AG09309 (cell line): ENCODE measurements around the gene GGT6.

Experiments
- DNase-seq: peaks from one replicate; pipeline ENCODE4 v3.0.0-alpha.2; 2010; ENCODE audit warnings: low read depth
- H3K4me3 ChIP-seq: 2 replicates; pipeline ENCODE4 v1.5.1; 2011; ENCODE audit warnings: mild to moderate bottlenecking, low read depth, low read length, moderate library complexity; ENCODE audit not compliant: control insufficient read depth
- TF ChIP-seq, protein P1 (sequence below): IDR thresholded peaks from 2 replicates; pipeline ENCODE4 v1.5.1; 2011; ENCODE audit warnings: mild to moderate bottlenecking, low read depth, low read length, inconsistent platforms; ENCODE audit not compliant: insufficient read depth, control insufficient read depth; ENCODE audit errors: missing control alignments

Gene GGT6

DNA sequence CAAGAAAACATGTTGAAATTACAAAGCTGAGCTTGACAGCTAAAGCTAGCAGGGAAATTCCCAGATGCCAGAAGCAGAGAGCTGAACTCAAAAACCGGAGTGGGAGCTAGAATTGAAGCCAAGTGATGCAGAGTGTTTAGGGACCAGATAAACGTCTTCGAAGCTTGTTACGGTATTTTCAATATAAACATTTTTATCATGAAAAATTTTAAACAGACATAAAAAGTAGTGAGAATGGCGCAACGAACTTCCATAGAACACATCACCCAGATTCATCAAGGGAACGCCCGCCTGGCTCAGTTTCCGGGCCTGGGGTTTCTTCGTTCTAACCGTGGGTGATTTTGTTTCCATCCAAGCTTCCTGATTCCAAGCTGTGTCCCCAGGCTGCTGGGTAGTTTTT is 43.6 kb downstream of the GGT6 start:
- no peak overlapping the region for H3K4me3 ChIP-seq
- no peak for DNase-seq
- TF ChIP-seq, protein P1, sequence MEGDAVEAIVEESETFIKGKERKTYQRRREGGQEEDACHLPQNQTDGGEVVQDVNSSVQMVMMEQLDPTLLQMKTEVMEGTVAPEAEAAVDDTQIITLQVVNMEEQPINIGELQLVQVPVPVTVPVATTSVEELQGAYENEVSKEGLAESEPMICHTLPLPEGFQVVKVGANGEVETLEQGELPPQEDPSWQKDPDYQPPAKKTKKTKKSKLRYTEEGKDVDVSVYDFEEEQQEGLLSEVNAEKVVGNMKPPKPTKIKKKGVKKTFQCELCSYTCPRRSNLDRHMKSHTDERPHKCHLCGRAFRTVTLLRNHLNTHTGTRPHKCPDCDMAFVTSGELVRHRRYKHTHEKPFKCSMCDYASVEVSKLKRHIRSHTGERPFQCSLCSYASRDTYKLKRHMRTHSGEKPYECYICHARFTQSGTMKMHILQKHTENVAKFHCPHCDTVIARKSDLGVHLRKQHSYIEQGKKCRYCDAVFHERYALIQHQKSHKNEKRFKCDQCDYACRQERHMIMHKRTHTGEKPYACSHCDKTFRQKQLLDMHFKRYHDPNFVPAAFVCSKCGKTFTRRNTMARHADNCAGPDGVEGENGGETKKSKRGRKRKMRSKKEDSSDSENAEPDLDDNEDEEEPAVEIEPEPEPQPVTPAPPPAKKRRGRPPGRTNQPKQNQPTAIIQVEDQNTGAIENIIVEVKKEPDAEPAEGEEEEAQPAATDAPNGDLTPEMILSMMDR: no peak

DNA sequence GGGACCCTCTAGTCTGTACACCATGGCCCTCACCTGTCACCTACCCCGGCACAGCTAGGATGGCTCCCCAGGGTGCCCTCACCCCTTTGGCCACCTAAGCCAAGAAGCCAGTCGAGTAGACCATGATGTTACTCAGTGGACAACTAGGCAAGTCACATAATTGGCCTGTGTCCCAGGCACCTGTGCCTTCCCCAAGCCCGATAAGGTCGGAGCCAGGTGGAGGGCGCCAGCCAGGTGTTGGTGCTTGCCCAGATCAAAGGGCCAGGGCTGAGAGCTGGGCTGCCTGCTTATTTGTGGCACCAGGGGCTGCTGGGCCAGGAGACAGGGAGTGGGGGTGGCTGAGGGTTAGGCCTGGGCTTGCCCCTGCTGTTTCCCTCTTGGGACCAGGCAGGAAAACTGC is 44.9 kb downstream of the GGT6 start:
- DNase-seq: no peak
- TF ChIP-seq, protein P1: no peak
- H3K4me3 ChIP-seq: no peak overlapping the region

DNA sequence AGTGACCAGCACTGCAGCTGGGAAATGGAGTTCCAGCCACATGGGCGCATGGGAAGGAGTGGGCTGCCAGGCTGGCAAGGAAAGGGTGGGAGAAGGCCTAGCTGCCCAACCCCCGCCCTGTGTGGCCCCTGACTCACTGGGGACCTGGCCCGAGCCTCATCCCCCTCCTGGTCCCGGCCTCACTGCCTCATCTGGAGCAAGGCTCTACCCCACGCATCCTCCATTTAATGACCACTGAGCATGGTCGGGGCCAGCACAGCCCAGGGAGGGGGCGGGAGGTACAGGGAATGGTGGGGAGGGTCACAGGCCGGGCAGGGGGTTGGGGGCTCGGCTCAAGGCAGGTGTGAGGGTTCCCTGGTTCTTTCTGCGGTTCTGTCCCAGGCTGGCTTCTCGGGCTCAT is 45.6 kb downstream of the GGT6 start:
- TF ChIP-seq, protein P1: no peak
- H3K4me3 ChIP-seq: no peak overlapping the region
- no peak for DNase-seq

DNA sequence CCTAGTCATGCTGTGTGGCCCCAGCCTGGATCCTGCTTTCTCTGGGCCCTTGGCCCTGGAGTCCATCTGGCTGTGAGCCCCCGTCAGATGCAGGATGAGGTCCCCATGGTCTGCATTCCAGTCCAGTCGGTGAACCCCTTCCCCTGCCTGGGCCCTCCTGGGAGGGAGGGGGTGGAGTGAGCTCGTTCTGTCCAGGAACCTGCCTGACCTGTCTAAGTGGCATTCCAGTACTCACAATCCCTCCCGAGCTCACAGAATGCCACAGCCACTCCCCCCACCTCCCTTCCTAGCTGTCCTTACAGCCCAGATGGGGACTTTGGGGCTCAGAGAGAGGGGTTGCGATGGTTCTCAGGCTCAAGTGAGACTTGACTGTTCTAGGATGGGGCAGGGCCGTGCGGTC is 46.2 kb downstream of the GGT6 start:
- TF ChIP-seq, protein P1: no peak
- no peak for DNase-seq
- no peak overlapping the region for H3K4me3 ChIP-seq

DNA sequence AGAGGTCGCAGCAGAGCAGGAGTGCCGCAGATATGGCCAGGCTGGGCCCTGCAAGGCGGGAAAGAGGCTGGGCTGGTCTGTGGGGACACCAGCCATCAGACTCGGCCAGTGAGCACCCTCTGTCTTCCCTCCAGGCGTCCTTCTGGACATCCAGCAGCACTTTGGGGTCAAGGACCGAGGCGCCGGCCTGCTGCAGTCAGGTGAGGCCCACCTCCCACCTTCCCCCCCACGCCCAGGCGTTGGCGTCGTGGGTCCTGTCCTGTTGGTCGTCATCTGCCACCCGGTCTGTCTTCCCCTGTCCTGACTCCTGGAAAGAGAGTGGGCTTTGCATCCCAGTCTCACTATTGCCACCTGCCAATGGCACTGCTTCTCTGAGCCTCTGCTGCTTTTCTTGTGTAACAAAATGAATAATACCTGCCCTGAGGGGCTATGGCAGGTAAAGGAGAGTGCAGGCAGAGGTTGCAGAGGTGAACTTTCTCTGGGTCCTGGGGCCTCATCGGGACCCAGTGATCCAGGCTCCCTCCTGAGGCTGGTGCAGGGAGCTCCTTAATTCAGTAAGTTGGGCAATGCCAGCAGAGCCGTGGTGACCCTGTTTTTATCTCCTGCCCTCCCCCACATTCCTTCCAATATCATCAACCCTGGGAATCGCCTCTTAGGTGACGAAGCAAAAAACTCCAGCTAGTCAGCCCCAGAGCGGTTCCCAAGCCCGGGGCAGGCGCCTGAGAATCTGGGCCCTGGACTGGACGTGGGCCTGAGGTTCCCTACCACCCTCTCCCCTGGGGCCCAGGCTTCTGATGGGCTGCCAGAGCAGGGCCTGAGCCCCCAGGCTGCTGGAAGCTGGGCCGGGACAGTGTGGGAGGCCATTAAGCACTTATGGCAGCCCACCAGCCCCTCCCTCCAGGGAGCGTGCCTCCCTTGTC is 47.0 kb downstream of the GGT6 start:
- H3K4me3 ChIP-seq: no peak overlapping the region
- TF ChIP-seq, protein P1: no peak
- DNase-seq: no peak

DNA sequence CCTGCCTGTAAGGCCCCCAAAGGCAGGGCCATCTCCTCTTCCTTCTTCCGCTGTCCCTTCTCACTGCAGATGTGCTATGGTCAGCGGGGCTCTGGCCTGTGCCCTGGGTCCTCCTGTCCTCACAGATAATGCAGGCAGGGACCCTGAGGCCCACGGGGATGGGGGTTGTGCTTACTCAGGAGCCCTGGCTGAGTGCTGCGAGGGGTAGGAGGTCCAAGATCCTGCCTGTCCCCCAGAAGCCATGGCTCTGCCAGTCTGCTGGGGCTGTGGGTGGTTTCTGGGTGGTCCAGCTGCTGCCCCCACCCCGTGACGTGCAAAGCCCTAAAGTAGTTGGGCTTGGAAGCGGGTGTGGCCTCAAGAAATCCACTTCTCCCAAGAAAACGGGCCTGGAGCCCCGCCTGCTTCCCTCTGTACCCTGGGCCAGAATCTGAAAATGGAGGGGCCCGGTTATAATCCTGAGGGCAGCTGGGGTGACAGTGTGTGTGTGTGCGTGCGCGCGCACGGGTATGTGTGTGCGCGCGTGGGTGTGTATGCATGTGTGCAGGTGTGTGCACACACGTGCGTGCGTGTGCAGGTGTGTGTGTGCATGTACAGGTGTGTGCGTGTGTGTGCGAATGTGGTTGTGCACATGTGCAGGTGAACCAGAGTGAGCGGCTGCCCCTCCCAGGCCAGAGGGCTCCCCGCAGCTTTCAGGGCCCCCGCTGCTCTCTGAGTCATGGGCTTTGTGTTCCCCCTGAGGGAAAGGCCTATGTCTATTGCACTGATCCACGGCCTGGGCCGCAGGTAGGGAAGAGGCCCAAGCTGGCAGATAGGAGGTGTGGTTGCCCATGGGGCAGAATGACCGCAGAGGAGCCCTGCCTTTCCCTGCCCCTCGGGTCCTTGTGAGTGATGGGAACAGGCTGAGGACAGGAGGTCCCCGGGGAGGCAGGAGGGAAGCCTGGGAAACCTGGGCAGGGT is 47.9 kb downstream of the GGT6 start:
- no peak overlapping the region for H3K4me3 ChIP-seq
- TF ChIP-seq, protein P1: no peak
- no peak for DNase-seq
